Adipocyte (in vitro differentiated cells): Measurements from ENCODE around the gene ADAMTS9.

ENCODE experiments used
- DNase-seq: peaks from one replicate; pipeline ENCODE4 v3.0.0-alpha.2; 2015; ENCODE audit warnings: low read depth
- H3K27me3 ChIP-seq: replicated peaks from 2 replicates; pipeline ENCODE4 v1.7.0; 2013; ENCODE audit warnings: mild to moderate bottlenecking, low read length, moderate library complexity; ENCODE audit not compliant: control insufficient read depth, insufficient read depth
- H3K36me3 ChIP-seq: 2 replicates; pipeline ENCODE4 v1.7.0; 2013; ENCODE audit warnings: low read length, mild to moderate bottlenecking, moderate library complexity; ENCODE audit not compliant: control insufficient read depth, insufficient read depth, severe bottlenecking
- H3K4me1 ChIP-seq: 2 replicates; pipeline ENCODE4 v1.7.0; 2013; ENCODE audit warnings: mild to moderate bottlenecking, low read length, moderate library complexity; ENCODE audit not compliant: control insufficient read depth, insufficient read depth
- H3K4me3 ChIP-seq: 2 replicates; pipeline ENCODE4 v1.7.0; 2013; ENCODE audit warnings: mild to moderate bottlenecking, low read length, moderate library complexity
- H3K9ac ChIP-seq: 2 replicates; pipeline ENCODE4 v1.7.0; 2013; ENCODE audit warnings: mild to moderate bottlenecking, low read length, moderate library complexity
- H3K9me3 ChIP-seq: 2 replicates; pipeline ENCODE4 v1.7.0; 2013; ENCODE audit warnings: mild to moderate bottlenecking, low read length, moderate library complexity; ENCODE audit not compliant: control insufficient read depth

ADAMTS9 gene

DNA sequence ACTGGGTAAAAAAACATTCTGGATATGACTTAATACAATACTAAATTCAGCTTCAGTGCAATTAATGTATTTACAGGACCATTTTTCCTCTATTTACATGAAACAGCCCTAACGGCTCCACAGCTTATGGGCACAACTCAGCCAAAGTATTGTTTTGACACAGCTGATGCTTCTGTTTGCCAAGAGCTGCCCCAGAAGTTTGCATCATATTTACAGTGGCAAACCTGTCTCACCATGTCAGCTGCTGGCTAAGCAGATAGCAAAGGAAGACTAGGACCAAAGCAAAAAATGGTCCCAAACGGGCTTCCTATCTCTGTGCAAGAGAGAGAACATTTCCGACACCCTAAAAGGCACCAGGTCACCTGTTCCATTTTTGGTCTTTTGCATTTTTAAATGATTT, 94.5 kb downstream of the ADAMTS9 start:
- Histone ChIP-seq H3K4me1 (peaks cover 10% of the 10 kb centered on the region), H3K9me3 (no peaks in the 10 kb centered on the region), H3K4me3 (no peak overlapping the region), H3K9ac (no peak overlapping the region), H3K27me3 (peaks cover 19% of the 10 kb centered on the region), H3K36me3 (peaks cover 56% of the 10 kb centered on the region)
- no peak for DNase-seq

DNA sequence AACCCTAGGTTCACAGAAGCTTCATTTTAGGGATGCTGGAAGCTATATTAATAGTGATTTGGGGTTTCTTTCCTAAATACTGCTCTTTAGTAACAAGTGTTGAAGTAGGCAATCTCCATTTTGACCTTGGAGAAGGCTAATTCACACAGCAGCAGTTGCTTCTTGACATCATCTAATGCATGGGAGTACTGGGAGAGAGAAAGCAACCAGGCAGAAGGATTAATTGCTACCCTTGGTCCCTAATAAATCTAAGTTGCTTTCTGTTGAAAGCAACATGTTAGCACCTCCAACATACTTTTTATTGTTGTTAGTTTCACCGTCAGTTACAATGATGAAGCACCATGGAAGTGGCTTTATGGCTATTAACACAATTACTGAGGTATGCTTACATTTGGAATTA, 96.2 kb downstream of the ADAMTS9 start:
- Histone ChIP-seq H3K4me1 (peaks cover 10% of the 10 kb centered on the region), H3K27me3 (peaks cover 9% of the 10 kb centered on the region), H3K9ac (no peak overlapping the region), H3K36me3 (peaks cover 44% of the 10 kb centered on the region), H3K4me3 (no peak overlapping the region), H3K9me3 (no peaks in the 10 kb centered on the region)
- DNase-seq: no peak

DNA sequence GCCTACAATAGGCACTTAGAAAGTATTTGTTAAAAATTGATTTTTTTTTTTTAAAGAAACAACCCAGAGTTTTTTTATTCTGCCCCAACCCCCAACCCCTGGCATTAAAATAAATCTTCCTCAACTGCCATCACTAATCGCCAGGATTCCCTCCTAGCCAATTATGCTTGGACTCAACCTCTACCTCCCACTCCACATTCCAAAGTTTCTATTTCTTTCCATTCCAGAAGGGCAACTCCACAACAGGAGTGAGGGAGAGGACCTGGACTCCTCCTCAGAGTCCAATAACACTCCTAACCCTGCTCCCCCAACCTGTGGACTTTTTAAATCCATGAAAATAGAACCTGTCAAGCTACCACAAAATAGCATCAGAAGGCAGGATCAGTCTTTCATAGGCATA, 99.4 kb downstream of the ADAMTS9 start:
- H3K9me3 ChIP-seq: no peaks in the 10 kb centered on the region
- peaks cover 33% of the 10 kb centered on the region for H3K36me3 ChIP-seq
- no peak for DNase-seq
- H3K4me1 ChIP-seq: no peaks in the 10 kb centered on the region
- H3K4me3 ChIP-seq: no peak overlapping the region
- no peak overlapping the region for H3K9ac ChIP-seq
- H3K27me3 ChIP-seq: peaks cover 9% of the 10 kb centered on the region

DNA sequence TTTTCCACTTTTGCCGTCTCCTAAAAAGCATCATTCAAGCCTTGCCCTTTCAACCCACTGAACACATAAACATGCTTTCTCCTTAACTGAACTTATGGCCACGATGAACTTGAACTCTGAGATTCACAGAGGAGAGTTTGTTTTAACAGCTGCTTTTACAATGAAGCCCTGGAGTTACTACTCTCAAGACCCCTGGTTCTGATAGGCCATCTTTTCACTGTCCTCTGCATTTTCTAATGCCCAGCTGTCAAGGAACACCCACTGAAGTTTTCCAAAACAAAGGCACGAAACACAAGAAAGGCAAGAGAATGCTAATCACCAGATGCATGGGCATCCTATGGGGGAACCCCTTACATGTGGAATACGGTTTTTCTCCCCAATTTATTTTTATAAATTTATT, 100.8 kb downstream of the ADAMTS9 start:
- Histone ChIP-seq H3K36me3 (peaks cover 23% of the 10 kb centered on the region), H3K9me3 (no peaks in the 10 kb centered on the region), H3K27me3 (peaks cover 3% of the 10 kb centered on the region), H3K4me3 (no peak overlapping the region), H3K4me1 (no peaks in the 10 kb centered on the region), H3K9ac (no peak overlapping the region)
- no peak for DNase-seq

DNA sequence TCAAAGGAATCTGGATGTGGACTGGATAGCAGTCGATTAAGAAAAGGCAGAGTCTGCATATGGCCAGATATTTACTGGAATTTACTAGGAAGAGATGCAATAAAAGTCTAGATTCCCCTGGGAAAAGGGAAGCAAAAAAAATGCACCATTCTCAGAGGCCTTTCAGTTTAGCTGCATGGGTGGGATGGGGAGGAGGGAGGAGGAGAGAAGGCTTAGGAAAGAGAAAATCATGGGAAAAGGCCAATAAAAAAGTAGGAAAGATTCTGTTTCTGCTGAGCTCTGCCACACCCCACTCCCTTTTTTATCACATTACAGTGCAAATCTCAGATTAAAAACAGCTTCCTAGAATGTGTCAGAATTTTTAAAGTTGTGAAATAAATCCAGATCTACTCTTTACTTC, 103.6 kb downstream of the ADAMTS9 start:
- no peaks in the 10 kb centered on the region for H3K9me3 ChIP-seq
- peaks cover 3% of the 10 kb centered on the region for H3K36me3 ChIP-seq
- H3K4me1 ChIP-seq: no peaks in the 10 kb centered on the region
- H3K27me3 ChIP-seq: no peaks in the 10 kb centered on the region
- no peak for DNase-seq
- H3K4me3 ChIP-seq: no peak overlapping the region
- H3K9ac ChIP-seq: no peak overlapping the region

DNA sequence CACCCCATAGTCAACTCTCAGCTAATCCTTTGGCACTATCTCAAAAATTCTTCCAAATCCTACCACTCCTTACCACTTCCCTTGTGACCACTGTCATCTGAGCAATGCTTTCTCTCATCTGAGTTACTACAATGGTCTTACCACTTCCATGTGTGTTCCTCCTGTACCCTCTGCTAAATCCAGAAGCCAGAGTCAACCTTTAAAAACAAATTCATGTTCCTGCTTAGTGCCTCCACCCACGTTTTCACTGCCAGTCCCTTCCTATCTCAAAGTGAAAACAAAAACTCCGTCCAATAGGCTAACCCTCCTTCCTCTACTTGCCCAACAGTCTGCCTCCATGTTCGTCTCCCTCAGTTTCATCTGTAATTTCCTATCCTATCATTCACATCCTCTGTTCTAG, 109.0 kb downstream of the ADAMTS9 start:
- no peaks in the 10 kb centered on the region for H3K4me1 ChIP-seq

DNA sequence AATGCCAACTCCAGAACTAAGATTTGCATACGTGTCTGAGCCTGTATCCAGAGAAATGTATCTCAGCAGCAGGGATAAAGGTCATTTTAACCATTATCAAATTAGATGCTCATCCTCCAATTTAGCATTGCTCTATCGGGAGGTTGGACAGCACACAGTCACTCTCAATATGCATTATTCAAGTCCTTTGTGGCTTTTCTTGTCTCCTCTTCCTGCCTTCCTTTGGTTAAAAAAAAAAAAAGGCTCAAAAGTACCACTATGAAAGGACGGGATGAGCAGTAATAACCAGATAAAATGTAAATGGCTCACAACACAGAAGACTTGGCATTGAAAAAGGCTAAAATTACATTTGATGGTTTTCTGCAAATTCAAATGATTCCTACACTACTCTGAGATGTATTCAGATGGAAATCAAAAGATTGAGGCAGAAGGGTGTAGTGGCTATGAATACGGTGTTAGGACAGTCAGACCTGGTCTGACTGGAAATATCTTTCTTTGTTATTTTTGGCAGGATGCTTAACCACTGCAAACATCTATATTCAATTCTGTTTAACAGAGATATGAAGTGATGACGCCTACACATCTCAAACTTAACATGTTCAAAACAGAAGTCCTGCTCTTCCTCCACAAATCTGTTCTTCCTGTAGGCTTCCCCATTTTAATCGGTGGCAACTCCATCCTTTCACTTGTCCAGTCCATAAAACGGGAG, 109.6 kb downstream of the ADAMTS9 start:
- no peaks in the 10 kb centered on the region for H3K4me1 ChIP-seq
- no peak overlapping the region for H3K4me3 ChIP-seq
- H3K36me3 ChIP-seq: no peaks in the 10 kb centered on the region
- H3K9me3 ChIP-seq: no peaks in the 10 kb centered on the region
- DNase-seq: no peak
- H3K9ac ChIP-seq: no peak overlapping the region
- no peaks in the 10 kb centered on the region for H3K27me3 ChIP-seq

More for the DNA sequence above, 109.0 kb downstream of the ADAMTS9 start:
- no peaks in the 10 kb centered on the region for H3K27me3 ChIP-seq
- DNase-seq: no peak
- H3K9me3 ChIP-seq: no peaks in the 10 kb centered on the region
- H3K4me3 ChIP-seq: no peak overlapping the region
- H3K9ac ChIP-seq: no peak overlapping the region
- no peaks in the 10 kb centered on the region for H3K36me3 ChIP-seq

DNA sequence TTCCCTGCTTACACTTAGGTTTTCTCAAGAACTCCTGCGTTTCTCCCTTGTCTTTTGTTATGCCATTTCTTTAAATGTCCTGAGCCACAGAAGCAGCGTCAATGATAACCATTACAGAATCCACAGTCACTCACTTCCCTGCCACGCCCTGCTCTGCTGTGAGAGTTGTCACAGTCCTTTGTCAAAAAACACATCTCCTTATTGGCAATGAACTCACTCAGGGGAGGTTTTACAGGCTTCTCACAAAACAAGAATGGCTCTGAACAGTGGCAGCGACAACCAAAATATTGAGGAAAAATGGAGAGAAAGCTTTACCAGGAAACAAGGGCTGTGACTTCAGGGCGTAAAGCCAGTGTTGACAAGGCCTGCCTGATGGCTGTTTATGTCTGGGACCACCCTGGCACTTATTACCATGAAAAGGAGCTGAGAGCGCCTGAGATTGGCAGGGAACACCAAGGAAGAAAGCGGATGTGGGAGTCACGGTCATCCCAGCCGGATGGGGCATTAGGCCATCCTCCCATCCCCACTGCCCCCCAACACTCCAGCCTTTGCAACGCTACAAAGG, 111.5 kb downstream of the ADAMTS9 start:
- DNase-seq: no peak
- H3K4me3 ChIP-seq: no peak overlapping the region

DNA sequence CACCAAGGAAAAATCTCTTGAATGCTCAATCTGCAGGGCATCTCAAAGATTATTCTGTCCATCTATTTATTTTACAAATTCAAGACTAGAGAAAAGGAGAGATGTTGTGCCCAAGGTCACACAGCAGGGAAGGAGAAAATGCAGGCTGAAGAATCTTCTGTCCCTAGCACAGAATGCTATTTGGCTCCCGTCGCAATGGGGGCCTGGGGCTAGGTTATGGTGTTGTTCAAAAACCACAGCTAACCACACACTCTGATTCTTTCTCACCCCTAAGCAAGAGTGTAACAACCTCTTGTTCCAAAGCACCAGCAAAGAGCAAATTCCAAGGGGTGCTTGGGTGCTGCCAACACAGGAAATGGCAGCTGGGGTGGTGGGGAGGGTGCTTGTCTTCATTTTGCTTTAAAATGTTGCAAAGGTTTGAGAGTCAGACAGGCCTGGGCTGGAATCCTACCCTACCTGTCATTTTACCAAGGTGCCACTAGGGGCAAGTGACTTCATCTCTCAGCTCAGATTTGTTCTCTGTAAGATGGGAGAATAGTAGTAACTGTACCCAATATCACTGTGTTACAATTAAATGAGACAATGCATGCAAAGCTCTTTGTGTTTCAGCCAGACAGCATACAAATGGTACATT, 112.5 kb downstream of the ADAMTS9 start:
- no peak overlapping the region for H3K9ac ChIP-seq

More for the DNA sequence above, 111.5 kb downstream of the ADAMTS9 start:
- no peaks in the 10 kb centered on the region for H3K9me3 ChIP-seq
- no peak overlapping the region for H3K9ac ChIP-seq
- no peaks in the 10 kb centered on the region for H3K36me3 ChIP-seq
- H3K27me3 ChIP-seq: no peaks in the 10 kb centered on the region
- H3K4me1 ChIP-seq: peaks cover 5% of the 10 kb centered on the region

DNA sequence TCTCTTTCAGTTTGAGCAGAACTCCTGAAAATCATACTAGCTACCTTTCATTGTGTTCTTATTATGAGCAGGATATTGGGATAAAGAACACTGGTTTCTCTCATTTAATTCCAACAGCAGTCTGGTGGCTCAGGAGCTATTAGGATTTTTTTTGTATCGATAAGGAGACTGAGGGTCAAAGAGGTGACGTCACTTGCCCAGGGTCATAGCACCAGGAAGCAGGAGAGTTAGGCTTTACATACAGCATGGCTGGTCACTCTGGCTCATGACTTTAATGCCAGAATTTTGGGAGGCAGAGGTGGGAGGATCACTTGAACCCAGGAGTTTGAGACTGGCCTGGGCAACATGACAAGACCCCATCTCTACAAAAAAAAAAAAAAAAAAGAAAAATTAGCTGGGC, 113.6 kb downstream of the ADAMTS9 start:
- Histone ChIP-seq H3K27me3 (no peaks in the 10 kb centered on the region), H3K4me1 (peaks cover 10% of the 10 kb centered on the region), H3K9ac (no peak overlapping the region), H3K9me3 (no peaks in the 10 kb centered on the region), H3K4me3 (no peak overlapping the region), H3K36me3 (no peaks in the 10 kb centered on the region)
- DNase-seq: no peak

More for the DNA sequence above, 112.5 kb downstream of the ADAMTS9 start:
- peak; percentile 25 for DNase-seq
- Histone ChIP-seq H3K36me3 (no peaks in the 10 kb centered on the region), H3K4me1 (peaks cover 5% of the 10 kb centered on the region), H3K4me3 (no peak overlapping the region), H3K9me3 (no peaks in the 10 kb centered on the region), H3K27me3 (no peaks in the 10 kb centered on the region)

DNA sequence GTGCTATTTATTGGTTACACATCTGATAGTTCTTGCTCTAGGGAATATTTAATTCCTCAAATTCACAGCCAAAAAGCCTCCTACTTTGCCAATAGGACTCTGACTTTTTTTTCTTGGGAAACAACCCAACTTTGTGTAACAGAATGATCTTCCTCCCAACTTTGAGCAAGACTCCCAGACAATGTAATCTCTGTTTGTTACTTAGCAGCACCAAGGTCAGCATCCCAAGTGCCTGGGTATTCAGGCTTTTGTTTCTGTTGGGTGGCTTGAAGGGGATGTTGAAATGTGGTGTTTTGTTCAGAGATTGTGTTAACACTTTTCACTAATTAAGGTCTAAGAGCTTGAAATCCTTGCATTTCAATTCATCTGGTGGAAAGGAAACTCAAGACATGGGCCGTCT, 115.8 kb downstream of the ADAMTS9 start:
- H3K9ac ChIP-seq: no peak overlapping the region
- peaks cover 3% of the 10 kb centered on the region for H3K36me3 ChIP-seq
- no peak overlapping the region for H3K4me3 ChIP-seq
- no peaks in the 10 kb centered on the region for H3K9me3 ChIP-seq
- no peaks in the 10 kb centered on the region for H3K27me3 ChIP-seq
- H3K4me1 ChIP-seq: peaks cover 13% of the 10 kb centered on the region
- DNase-seq: no peak
